ENCODE results near the gene POLR1A.

POLR1A gene

DNA sequence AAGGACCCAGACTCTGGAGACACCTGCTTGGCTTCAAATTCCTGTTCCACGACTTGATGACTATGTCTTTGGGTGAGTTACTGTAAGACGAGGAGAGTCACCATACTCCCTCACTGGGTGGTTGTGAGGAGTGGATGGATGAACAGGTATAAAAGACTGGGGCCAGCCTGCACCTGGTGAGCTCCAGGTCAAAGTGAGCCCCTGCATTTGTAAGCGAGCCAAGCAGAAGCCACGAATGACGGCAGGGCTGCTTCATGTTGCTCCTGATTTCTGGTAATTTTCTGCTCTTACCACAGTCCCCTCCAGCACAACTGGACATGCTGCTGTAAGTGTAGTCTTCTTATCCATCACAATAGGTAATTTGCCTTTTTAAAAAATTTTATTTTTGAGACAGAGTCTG lies 86.6 kb downstream of the POLR1A start:
- DNase-seq = no peak

DNA sequence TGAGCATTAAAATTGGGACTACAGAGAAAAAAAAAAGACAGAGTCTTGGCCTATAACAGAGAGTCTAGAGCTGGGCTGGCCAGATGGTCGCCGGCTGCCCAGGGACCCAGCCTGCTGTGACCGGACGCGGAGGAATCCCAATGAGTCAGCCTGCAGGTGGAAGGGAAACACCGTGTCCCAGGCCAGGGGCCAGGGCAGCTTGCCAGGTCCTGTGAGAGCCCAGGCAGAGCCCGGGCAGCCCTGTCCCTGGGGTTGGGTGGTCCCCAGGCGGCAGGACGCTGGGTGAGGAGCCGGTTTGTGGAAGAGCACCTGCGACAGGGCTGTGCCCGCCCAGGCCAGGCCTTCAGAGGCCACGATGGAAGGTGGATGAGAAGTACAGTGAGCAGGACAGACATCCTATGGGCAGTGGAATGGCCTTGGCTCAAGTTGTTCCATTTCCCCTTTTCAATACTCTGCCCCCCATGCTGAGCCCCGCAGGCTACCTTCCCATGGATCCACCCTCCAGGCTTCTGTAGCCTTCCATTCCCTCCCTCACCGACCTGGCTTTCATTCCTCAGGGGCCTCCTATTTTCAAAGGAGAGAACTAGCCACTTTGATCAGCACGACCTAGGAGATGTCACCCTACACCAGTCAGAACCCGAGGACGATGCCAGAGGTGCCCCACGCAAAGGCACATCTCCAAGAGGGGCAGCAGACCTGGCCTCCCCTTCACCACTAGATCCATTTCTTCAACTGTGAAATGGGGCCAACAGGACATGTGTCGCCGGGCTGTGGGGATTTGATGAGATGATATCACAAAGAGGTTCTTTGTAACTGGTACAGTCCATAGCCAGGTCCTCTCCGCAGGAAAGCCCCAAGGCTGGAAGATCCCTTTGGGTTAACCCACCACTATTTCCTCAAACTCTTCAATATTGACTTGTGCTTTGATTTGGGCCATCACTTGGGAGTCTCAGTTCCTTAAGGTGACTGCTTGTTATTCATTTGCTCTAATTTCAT lies 87.5 kb downstream of the POLR1A start:
- DNase-seq = no peak

DNA sequence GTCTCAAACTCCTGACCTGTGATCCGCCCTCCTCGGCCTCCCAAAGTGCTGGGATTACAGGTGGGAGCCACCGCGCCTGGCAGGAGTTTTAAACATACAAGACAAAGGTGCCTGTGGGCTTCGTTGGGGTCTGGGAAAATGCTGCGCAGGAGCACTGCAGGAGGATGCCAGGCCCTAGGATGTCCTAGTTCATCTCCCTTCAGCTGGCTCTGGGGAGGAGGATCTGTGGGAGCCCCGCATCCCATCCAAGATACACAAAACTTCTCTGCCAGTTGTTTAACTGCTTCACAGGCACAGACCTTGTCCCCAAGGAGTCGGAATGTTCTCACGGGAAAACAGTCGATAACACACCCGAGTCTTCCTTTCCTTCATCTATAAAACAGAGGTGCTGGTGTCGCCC lies 89.1 kb downstream of the POLR1A start:
- no peak for DNase-seq

DNA sequence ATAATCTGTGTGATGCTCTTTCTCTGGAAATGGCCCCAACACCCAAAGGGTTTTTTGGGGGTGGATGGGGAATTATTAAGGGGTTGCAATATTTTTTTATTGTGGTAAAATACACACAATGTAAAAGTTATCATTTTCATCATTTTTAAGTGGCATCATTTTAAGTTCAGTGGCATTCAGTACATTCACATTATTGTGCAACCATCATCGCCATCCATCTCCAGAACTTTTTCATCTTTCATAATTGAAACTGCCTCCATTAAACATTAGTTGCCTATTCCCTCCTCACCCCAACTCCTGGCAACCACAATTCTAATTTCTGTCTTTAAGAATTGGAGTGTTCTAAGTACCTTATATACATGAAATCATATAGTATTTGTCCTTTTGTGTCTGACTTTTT lies 90.0 kb downstream of the POLR1A start:
- no peak for DNase-seq

DNA sequence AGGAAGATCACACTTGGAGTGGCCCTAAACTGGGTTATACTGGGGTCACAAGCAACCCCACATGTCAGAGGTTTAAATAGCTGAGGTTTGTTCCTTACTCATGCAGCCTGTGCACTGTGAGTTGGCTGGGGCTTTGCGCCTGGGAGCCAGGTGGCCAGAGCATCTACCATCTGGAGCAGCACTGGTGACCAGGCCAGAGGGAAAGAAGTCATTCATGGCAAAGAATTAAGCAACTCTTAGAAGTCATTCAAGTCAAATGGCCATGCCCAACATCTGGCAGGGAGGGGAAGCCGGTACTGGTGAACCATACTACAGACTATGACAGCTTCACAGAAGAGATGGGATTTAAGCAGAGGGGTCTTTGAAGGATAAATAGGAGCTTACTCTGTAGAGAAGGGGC lies 90.7 kb downstream of the POLR1A start:
- DNase-seq = no peak

DNA sequence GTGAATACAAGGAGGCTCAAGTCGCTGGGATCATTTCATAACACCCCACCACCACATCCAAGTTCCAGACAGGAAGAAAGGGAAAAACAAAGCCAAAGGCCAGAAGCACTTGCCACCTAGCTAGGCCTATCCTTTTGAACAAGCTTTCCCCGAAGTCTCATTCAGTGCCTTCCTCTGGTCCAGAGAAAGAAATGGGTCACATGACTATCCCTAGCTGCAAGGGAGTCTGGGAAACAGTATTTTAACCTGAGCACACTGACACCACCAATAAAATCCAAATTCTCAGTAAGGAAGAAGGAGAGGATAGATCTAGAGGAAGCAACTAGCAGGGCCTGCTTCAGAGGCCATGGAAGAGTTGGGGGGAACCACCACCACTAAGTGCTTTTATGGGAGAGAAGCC lies 91.2 kb downstream of the POLR1A start:
- no peak for DNase-seq

DNA sequence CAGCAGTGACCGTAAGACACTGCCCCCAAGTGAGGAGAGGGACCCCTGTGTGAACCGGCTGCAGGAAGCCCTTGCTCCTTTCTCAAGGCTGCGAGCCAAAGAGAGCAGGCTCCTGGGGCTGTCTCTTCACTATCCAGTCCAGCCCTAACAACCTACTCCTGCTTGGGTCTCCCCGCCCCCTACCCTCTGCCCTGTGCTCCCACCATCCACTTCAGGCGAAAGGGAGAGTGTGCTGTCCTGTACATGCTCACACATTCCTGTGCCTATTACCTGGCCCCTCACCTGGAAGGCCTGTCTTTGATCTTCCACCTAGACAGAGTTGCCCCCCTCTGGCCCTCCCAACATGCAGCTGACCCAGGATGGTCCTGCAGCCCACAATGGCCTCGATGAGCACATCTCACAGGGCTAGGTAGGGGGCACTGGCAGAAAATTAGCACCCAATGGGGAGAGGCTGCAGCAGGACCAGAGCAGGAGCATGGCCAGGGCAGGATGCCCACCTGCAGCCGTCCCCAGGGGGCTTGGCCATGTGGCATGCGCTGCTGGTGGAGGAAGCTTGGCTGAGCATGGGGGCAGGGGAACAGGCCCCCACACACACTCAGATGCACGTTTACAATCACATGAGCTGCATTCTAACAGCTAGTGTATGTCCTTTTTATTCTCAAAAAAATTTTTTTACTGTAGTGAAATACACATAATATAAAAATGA lies 93.5 kb downstream of the POLR1A start:
- no peak for DNase-seq

DNA sequence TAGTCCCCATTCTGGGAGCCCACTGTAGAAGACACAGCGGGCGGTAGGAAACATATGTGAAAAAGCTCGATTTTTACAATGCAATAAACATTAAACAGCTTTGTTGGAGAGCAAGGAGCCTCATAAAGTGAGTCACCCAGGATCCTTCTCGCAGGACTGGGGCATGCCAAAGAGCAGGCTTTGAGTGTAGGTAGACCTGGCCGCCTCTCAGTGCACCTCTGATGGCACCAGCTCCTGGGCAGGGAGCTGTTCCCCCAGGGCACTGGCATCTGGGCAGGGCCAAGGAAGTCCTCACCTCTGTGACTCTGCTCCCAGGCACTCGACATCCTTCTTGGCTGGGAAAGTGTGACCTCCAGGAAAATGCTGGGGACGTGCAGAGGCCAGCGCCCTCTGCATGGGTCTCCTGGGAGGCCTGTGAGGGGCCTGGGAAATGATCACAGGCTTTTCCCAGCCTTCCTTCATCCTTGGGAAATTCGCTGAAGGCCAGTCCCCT lies 94.2 kb downstream of the POLR1A start:
- no peak for DNase-seq

DNA sequence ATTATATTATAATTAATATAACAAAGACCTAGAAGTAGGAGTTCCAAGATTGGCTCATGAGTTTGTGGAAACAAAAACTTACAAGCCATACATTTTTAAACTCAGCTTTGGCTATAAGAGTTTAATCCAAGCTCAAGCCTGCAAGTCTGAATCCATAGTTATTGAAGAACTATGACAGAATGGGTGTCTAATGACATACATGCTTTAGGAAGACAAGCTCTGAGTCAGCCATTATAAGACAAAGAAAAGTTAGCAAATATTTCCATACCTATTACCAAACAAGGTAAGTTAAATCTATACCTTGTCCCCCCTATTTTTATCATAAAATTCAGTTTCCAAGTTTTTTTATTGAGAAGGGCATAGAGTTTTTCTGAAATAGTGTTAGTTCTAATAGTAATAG lies 95.6 kb downstream of the POLR1A start:
- DNase-seq = no peak

DNA sequence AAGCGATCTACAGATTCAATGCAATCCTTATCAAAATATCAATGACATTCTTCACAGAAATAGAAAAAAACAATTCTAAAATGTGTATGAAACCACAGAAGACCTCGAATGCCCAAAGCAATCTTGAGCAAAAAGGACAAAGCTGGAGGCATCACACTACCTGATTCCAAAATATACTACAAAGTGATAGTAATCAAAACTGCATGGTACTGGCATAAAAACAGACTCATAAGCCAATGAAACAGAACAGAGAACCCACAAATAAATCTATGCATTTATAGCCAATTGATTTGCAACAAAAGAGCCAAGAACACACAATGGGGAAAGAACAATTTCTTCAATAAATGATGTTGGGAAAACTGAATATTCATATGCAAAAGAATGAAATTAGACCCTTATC lies 99.2 kb downstream of the POLR1A start:
- DNase-seq = no peak

DNA sequence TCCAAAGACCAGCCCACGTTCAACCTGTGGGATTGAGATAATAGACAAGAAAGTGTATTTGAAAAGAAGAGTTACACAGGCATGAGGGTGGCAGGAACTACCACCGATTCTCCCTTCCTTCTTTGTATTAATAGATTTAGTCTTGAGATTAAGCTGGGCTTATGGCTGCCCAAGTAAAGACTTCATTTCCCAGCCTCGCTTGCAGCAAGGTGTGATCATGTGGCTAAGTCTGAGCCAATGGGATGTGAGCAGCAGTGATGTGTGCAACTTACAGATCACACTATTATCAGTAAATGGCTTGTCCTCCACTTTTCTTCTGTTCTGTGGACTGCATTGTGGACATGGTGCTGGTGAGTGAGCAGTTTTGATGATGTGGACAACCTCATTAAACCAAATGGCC lies 101.7 kb downstream of the POLR1A start:
- peak; percentile 45 for DNase-seq

DNA sequence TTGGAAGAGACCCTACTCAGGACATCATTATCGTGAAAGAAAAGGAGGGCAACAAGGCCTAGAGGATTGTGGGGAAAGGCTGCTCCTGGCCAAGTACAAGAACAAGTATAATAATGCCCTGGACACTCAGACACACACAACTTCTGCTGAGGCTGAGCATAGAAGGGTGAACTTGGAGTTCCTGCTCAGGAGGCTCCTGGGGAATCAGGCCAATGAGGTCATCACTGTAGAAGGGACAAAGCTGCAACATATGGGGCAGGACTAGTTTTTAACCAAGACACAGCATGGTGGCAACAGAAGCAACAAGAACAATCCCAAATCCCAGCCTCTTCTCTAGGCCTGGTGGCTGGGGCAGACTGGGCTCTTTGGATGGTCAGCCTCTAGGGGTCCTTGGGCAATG lies 102.6 kb downstream of the POLR1A start:
- DNase-seq = no peak

DNA sequence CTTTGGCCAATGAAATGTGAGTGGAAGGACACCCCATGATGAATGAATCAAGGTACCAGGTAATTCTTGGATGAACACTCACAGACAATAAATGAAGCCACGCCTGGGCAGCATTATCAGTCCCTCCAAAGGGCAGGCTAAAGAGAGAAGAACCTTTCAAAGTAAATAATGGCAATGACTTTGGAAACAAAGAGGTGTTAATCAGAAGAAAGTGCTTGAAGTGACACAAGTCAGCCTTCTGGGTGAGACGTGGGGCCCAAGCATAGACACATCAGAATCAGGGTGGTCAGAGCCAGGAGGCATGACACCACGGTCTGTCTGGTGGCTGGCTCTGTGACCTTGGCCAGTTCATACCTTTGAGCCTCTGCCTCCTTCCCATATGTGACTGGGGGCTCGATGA lies 103.3 kb downstream of the POLR1A start:
- DNase-seq = no peak

DNA sequence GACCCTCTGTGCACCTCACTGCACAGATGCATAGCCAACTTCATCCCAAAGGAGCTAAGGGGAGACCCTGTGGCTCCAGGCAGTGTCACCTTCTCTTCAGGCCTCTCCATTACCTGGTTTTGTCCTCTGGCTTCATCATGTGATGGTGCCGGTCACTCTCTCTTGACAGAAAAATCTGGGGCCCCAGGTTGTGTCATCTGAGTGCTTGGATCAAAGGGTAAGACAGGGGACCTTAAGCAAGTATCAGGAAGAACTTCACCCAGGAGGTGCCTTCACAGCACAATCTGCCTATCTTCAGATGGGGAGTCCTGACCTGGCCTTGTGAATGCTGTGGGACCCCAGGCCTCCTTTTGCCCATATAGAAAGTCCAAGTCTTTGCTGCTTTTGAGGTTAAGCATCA lies 104.4 kb downstream of the POLR1A start:
- DNase-seq = no peak

DNA sequence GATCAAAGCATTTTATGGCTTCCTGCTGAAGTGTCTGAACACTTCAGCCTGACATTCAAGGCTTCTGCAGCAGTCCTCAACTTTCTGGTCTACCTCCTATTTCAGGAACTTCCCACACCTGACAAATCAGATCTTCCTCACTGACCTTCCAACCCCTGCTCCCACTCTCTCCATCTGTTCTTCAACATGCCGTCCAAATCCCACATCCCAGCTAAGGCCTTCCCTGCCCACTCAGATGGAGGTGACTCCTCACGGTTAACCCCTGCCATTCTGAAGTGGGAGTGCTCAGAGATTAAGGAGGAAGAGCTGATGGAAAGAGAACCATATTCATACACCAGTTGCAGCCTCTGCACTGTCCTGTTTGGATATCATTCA lies 104.8 kb downstream of the POLR1A start:
- no peak for DNase-seq

DNA sequence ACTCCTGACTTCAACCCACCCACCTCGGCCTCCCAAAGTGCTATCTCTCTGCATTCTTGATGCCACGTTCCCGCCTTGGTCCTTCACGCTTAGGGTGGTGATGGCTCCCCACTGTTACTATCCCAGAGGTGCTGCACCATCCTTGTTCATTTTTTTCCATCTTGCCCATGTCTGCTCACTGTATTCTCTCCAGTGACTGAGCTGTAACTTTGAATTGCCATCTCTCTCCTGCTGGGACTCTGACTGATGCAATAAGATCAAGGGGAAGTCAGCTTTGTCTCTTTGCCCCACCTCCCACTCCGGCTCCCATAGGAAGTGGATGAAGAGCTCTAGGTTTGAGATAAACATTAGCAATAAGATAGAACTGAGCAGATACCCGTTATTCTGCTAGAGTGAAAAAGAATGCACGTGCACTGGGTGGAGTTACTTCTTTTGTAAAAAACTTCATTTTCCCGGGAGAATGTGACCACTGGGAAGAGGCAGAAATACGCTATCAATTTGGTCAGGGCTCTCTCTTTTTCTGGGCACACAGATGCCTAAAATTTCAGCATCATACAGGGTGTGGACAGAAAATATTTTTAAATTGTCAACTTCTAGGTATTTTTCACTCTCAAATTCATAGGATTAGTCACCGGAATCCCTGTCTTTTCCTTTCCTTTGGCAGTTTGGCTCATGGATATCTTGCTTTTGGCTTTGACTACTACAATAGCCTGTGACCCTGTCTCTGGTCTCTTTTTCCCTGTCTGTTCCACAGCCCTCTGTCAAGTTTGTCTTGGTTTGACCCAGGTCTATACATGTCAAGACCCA lies 105.4 kb downstream of the POLR1A start:
- peak; percentile 84 for DNase-seq

DNA sequence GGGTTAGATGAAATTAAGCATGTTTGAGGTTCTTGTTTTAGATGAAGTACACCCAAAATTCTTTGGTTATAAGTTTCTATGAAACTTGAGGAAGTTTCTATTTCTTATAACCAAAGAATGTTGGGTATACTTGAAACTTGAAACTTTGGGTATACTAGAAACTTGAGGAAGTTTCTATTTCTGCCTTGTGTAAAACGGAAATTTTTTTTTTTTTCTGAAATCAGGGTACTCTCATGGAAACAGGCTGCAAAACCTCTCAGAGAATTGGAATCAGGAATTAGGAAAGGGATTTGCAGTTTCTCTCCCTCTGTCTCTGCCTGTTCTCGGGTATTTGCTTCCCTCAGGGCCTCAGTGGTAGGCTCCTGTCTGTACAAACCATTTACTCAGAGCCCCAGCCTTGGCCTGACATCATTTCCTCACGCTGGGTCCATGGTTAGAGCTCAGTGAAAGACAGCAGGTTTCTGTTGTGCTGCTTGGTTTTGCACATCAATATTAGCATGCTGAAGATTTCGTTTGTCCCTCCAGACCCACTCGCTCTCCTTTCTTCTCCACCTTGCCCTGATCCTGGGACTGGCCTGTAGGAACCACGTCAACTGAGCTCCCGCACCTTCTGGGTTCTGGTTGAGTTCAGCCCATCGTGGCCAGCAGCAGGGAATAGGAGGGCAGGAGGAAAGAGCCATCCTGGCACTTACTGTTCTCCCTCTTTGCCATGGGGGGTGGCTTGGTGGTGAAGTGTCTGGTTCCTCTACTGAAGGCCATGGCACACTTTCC lies 106.4 kb downstream of the POLR1A start:
- peak; percentile 54 for DNase-seq

DNA sequence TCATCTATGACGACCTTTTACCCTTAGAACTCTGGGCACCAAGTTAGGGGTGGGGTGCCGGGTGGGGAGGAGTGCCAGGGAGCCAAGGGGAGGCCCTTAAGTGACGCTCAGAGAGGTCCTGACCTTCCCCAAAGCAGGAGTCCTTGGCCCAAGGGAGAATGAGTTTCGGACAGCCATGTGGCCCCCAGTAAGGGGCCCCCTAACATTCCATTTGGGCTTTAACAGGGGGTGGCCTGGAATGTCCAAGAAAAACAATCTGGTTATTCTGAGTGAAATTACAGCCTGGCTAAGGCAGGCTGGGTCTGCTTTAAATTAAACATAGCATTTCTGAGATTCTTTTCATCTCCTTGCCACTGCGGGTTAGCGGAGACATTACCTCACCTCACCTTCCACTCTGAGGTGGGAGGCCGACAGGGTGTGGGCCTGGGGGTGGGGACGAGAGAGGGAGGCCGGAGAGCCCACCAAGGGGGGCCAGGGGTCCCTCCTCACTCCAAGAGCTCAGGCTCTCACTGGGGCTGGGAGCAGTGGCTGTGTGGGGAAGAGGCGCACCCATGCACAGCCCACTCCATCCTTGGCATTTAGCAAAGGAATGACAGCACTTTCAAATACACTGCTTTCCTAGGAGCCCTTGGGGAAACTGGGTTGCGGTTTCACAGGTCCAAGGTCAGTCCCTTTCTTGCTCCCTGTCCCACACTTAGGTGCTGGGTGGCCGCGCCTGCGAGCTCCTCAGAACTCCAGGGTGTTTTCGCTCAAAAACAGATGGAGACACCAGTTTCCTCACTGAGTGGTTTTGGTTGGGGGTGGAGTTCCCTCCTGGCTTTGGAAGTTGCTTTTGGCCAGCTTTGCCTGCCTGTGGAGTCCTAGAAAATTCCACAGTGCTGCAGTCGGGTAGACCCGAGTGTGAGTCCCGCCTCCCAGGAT lies 107.4 kb downstream of the POLR1A start:
- DNase-seq = no peak

DNA sequence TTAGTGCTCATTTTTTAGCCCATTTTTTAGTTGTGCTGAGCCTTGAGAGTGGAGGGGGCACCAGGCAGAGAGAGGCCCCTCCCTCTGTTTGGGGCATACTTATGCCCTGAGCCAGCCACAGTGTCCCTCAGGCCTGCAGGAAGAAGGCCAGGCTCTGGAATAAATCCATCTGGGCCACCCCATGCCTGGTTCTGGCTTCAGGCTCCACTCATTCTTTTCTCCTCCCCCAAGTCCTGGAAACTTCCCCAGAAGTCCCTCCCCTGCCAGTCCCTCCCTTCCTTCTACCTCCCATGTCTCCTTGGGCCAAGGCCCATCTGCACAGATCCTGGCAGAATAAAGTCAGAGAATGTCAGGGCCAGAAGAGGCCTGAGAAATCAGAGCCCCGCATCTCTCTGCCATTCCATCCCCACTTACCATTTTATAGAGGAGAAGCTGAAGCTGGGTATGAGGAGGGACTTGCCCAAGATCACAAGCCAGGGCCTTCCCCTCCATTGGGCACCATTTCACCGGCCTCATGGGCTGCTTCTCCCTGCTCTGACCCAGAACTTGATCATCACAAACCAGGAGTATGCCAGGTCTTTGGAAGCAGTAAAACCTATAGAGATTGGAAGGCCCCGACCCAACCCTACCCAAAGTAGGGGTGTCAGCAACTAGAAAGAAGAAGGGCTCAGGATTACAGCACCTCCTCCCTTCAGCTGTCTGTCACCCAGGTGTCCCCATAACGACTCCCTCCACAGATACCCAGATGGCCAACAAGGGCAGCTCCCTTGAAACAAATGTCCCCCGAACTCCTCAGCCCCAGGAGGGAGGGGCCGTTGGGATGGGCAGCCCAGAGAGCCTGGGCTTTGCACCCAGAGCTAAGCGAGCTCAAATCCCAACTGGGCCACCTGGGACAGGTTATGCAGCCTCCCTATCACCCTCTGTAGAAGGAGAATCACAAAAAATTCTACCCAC lies 108.4 kb downstream of the POLR1A start:
- peak; percentile 22 for DNase-seq

DNA sequence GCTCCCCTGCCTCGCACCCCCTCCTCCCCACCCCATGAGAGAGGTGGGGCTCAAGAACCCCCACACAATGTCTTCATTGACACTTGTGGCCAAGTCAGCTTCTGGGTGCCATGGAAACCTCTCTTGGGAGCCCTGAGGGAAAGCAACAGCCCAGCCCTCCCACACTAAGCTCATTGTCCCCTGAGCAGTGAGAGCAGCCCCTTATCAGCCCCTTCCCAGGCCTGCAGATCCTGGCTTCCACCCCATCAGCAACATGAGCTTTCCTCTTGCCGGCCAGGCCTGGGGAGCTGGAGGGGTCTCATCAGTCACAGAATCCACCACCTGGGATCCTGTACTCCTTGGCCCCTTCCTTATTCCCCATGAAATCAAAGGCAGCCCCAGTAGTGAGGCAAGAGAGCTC lies 109.1 kb downstream of the POLR1A start:
- DNase-seq = peak; percentile 74
